Activated naive CD4-positive, alpha-beta T cell treated with anti-CD3 and anti-CD28 coated beads, Interleukin-2, amount 50 U/mL, for 72 hours (primary cell): ENCODE measurements around the gene TDRKH. TPM values are rescaled to one million over a fixed set of nuclear protein-coding genes. Genes with fewer than 3 reads are reported as not detected.

Source experiments
- total RNA-seq, 2 donors: library from RNA; stranded (reverse); gene quantifications; one replicate each; pipeline ENCODE4 v1.2.3, GENCODE V29; 2022

TDRKH gene
- total RNA-seq, 2 donors from 2014 or later: 25.1 to 30.7 TPM

Other genes starting within 250 kb of the TDRKH start
- 10 to 100 TPM; 24.3 to 34.4 TPM for gene SNX27, start 178.4 kb downstream of the TDRKH start, total RNA-seq
- not detected for gene CELF3, start 73.7 kb downstream of the TDRKH start, total RNA-seq
- not detected for gene RIIAD1, start 69.0 kb downstream of the TDRKH start, total RNA-seq
- 100 to 1,000 TPM; 114 to 143 TPM for gene MRPL9, start 27.0 kb downstream of the TDRKH start, total RNA-seq
- under 1 TPM in 1 of 2 donors, not detected in 1; 0.72 TPM for gene LINGO4, start 14.9 kb upstream of the TDRKH start, total RNA-seq
- 10 to 100 TPM in 1 of 2 donors, 1 to 10 TPM in 1; 1.4 to 11.3 TPM for gene RORC, start 41.3 kb upstream of the TDRKH start, total RNA-seq
- 1 to 10 TPM; 1.6 to 2.3 TPM for gene C2CD4D, start 49.3 kb upstream of the TDRKH start, total RNA-seq
- gene THEM5, start 63.2 kb upstream of the TDRKH start, total RNA-seq: not detected
- gene THEM4, start 119.0 kb upstream of the TDRKH start, total RNA-seq: 10 to 100 TPM; 20.4 to 27.4 TPM
- 100 to 1,000 TPM in 1 of 2 donors, 10 to 100 TPM in 1; 49.2 to 290 TPM for gene S100A10, start 203.4 kb upstream of the TDRKH start, total RNA-seq
- 100 to 1,000 TPM; 197 to 272 TPM for gene S100A11, start 246.5 kb upstream of the TDRKH start, total RNA-seq